GM11168 (cell line): ENCODE results near the gene DUSP9.

ENCODE experiments used
- in situ Hi-C: fragments of 300-500 bp; cut with MboI; formaldehyde crosslinking; loops from one replicate; pipeline ENCODE4 v1.12.0; 2022; ENCODE audit warnings: low sequenced_read_pairs; ENCODE audit not compliant: unreplicated experiment

DUSP9 gene

DNA sequence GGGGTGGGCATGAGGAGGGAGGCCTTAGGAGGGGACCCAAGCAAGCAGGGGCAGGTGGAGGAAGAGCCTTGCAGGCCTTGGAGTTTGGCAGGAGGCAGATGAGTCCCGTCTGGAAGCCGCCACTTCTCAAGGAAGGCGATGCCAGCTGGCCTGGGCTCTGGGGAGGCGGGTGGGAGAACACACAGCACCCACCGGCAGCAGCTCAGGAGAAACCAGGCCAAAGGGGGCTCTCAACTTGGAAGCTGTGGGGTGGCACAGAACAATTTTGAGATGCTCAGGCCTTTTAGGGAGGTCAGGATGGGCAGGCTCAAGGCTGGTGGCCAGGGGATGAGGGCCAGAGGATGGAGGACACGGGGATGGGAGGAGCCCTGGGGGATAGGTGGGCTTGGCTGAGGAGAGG lies 11.6 kb upstream of the DUSP9 start:
- in situ Hi-C loops: no loop called here

DNA sequence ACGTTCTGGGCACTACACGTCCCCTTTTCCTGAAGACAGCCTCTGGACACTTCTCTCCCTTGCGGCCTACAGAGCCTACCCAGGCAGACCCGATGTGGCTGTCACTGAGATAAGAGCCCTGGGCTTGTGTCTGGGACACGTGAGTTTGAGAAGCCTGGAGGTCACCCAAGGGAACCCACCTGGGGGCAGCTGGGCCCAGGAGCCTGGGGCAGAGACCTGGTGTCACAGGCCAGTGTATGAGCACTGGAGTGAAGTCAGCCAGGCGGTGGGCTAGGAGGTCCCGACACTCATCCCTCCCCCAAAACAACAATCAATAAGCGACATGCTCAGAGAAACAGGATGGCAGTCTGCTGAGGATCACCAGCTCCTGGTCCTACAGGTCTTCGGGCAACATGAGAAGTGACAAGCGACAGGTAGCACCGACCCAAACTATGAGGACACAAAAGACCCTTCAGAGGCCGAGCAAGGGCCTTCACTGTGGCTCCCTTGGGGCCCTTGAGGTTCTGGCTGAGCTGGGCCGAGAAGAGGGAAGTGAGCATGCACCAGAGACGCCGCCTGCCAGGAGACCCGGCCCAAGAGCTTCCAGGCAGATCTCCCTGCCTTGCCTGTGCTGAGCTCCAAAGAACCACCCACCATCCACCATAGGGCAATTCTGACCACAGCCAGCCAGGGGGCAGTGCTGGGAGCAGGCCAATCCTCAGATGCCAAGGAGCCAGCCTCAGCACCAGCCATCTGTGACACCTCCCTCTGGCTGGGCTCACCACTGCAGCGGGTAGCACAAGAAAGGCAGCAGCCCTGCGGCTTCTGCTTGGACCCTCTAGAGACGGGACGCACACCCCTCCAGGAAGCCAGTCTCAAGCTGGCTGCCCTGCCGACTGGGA lies 11.0 kb upstream of the DUSP9 start:
- in situ Hi-C loops: no loop called here

DNA sequence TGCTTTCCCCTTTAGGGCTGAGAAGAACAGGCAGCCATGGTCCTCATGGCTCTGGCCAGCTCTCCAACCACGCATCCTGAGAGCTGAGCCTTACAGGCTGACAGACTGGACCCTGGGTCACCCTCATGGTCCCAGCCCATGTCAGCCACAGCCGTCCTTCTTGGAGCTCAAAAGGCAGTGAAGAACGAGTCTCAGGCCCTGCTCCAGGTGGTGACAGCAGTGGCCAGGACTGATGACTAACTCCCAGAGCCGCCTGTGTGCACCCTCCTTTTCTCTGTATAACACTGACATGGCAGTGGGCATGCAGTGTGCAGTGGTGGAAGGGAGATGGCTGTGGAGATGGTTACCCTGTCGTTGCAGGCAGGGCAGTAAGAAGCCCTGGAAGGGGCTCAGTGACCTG lies 10.3 kb upstream of the DUSP9 start:
- in situ Hi-C loops: no loop called here

DNA sequence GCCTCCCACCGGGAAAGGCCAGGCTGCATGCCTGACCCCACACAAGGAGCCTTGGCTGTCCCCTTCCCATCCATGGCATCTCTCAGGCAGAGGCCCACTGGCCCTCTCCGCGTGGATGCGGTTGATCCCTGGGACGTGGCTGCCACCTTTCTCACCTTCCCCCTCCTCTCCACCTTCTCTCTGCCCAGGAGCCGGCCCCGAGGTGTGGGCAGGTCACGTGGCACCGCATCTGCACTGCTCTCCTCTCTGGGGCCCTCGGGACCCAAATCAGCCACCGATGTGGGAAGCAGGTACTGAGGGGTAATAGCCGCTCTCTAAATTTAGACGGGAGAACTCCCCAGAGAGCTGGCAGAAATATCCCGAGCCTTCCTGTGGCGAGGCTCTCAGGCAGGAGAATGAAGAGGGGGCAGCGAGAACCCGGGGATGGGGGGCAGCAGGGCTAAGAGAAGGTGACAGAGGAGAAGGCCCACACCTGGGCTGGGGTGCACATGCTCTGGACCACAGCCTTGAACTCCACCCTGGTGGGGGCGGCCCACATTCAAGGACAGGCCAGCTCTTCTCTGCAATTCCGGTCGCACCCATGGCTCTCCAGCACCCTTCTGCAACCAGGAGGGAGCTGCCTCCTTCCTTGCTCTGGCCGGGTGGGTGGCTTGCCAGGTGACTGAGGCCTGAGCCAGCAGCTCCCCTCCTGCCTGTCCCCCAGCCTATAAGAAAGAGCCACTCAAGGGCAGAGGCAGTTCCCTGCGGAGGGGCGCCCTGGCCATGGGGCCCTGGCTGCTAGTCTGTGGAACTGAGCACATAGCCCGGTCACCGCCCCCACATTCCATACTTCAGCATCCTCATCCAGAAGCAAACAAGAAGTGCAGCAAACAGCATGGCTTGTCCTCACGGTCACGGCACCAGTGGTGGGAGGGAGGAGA lies 9.6 kb upstream of the DUSP9 start:
- in situ Hi-C loops: no loop called here

DNA sequence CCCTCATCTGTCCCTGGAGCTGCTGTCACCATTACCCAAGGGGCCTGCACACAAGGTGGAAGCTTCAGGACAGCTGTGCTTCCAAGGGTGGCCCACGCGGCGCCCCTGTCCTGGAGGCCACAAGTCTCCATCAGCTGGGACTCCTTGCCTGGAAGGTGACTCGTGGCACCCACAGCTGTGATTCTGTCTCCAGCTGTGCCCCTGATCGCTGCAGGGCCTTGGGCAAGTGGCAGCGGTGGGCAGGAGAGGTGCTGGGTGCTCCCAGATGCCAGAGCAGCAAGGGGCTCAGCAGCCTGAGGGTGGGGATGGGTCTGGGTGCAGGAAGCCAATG lies 9.0 kb upstream of the DUSP9 start:
- in situ Hi-C loops: no loop called here

DNA sequence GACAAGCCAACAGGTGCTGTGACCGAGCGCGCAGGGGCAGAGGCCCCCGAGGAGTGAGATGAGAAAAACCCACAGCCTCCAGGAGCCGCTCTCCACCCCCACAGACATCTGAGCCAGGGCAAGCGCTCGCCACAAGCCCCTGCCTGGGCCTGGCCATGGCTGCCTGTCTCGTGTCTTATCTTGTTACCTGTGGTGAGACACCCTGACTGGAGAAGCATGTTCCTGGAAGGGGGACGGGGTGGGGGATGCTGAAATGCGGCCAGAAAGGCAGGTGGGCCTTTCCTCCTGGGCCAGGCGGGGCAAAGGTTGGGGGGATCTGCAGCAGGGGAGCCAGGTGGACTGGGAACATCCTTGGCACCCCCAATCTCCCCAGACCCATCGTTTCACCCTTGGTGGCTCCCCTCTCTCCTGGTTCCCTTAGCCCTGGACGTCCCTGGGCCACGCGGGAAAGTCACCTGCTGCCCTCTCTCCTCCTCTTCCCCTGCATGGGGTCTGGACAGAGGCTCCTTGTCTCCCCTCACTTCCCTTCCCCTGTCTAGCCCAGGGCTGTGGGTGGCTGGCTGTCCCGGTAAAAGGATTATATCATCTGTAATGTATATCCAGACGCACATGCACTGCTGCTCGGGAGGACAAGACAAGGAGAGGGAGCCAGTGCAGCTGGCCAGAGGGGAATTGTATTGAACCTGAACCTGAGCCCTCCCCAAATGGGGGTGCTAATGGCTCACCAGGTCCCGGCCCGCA lies 8.4 kb upstream of the DUSP9 start:
- in situ Hi-C loops: no loop called here

DNA sequence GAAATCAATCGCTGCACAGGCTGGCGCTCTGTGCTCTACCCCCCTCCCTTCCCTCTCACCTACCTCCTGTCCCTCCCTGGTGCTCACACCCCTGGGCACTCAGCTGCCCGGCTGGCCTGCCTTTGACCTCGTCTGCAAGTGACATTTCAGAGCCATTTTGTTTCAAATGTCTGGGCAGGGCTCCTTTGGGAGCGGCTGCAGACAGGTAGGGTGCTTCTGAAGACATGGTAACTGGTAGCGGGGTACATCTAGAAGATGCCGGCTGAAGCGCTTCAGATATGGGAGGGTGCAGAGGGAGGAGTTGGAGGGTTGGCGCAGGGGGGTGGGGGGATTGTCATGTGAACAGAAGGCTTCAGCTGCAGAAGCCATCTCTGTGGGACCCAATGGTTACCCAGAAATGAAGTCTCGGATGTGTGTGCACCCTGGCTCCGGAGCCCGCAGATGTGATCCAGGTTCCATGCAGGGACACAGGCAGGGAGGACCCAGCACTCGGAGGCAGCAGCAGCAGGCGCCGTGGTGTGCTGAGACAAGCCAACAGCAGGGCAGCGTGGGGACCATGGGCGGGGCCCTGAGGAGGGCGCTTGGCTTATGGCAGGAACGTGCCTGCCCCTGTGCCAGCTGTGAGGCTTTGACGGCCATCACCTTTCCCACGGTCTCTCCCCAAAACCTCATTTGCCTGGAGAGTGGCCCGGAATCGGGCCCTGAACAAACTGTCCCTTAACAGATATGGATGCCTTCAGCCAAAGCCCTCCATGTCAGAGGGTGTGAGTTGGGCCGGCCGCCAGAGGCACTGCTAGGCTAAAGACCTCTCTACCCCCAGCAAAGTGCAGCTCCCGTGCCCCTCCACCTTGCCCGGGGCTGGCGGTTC lies 7.6 kb upstream of the DUSP9 start:
- in situ Hi-C loops: no loop called here

DNA sequence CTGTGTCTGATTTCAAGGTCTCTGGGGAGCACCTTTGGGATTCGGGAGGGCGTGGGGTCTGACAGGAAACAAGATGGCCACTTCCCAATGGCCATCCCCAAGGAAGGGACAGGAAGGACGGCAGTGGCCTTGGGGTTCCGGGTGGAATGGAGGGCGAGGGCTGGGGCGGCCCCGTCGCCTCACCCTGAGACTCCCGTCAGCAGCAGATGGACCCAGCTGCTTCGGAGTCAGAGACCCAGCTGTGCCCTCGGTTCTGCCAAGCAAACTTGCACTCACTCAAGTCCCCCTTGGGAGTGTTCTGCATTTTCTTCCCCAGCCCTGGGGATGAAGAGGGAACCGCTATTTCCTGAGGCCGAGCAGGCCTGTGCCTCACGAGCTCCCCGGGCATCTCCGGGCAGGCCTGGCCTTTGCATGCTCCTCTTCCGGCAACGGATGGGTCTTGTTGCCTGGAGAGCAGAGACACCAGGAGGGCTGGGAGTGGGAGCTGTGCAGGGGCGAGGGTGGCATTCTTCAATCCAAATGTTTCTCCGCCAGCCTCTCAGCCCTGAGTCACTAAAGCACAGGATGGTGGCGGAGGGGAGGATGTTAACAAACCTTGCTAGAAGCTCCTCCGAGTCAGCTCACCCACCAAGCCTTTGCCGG lies 6.8 kb upstream of the DUSP9 start:
- in situ Hi-C loops: no loop called here

DNA sequence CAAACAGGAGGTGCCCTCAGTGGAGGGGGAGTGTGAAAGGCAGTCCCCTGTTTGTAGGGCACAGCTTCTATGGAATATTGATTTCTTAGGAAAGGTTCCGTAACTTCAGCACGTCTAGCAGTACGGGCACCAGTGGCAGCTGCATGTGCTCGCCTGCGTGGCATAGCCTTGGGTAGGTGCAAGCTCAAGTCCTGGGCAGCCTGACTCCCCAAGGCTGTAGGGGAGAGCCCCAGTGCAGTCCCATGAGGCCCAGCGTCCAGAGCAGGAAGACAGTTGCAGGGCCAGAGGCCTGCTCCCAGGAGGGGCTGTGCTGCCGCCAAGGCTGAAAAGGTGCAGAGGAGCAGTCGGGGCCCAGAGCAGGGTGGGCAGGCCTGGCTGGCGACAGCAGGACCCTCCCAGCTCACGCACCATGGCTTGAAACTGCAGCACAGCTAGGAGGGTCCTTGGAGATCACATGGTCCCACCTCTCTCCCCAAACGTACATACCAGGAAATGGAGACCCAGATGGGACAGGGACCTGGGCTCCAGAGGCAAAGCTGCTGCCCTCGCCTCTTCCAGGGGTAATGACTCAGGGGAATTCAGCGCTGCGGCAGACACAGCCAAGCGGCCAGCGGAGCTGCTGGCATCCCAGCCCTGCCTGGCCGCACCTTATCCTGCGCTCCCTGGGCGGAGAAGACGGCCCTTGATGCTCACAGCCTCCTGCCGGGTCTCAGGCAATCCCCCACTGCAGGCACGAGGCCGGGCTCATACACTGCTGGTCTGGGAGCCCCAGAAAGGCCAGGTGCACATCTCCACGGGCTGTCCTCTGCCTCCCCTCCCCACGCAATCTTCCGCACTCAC lies 6.0 kb upstream of the DUSP9 start:
- in situ Hi-C loops: no loop called here

DNA sequence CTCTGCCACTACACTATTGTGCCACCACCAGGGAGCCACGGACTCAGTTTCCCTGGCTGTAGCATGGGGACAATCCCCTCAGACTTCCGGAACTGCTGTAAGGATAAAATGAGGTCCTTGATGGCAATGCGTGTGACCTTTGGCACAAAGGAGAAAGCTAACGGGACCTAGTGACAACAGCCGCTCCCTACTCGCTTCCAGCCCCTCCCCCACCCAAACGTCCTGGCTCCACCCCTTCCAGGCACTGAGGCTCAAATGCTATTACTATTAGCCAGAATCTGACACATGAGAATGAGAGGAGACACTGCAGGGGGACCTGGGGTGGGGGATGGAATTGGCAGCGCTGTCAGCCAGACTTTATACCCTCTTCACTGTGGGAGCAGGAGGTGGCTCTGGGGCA lies 5.4 kb upstream of the DUSP9 start:
- in situ Hi-C loops: no loop called here

DNA sequence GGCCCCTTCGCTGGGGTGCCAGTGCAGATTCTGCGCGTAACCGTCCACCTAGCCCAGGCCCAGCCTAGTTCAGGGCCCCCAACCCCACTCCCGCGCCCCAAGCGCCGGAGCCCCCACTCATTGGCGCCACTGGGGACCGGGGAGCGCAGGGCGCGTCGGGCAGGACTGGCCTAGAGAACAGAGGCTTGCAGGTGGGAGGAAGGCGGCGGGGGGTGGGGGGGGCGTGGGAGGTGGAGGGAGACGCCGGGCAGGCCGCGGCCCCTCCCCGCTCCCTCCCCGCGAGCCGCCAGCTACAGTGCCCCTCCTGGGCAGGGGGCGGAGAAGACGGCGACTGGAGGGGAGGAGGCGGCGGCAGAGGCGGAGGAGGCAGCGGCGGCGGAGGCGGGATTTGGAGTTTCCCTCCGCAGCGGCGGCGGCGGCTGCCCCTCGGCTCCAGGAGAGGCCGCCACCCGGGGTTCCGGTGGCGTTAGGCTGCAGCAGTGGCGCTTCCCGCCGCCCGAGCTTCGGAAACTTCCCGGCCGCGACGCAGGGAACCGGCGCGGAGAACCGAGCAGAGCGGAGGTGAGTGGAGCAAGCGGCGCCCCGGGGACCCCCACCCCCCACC lies 4.8 kb upstream of the DUSP9 start:
- in situ Hi-C loops: no loop called here

DNA sequence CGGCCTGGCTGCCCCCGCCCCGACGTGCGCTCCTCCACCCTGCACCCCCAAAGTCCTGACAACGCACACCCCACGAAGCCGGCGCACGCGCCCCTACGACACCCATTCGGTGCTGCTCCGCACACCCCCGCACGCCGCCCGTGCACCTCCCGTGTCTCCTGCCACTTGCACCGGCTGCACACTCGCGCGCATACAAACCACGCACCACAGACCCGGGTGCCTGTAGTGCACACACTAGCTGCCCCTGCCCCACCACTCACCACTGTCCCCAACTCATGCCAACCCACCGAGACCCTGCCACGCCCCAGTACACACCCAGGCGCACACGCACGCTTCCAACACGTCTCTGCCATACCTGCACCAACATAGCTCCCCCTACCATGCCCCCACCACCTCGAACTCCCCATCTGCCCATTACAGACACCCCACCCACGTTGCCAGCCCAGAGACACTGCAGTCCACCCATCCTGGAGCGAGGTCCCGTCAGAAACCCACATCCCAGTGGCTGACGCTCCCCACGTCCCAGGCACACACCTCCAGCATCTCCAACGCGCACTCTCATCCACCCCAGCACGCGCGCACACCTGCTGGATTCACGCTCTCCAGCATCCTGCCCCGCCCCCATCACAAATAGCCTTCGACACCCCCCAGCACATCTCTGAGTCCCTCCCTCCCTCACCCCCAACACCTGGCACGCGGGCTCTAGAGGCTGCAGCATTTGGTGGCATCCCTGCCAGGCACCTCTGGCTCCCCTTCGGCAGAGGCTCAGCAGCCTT lies 4.2 kb upstream of the DUSP9 start:
- in situ Hi-C loops: no loop called here

DNA sequence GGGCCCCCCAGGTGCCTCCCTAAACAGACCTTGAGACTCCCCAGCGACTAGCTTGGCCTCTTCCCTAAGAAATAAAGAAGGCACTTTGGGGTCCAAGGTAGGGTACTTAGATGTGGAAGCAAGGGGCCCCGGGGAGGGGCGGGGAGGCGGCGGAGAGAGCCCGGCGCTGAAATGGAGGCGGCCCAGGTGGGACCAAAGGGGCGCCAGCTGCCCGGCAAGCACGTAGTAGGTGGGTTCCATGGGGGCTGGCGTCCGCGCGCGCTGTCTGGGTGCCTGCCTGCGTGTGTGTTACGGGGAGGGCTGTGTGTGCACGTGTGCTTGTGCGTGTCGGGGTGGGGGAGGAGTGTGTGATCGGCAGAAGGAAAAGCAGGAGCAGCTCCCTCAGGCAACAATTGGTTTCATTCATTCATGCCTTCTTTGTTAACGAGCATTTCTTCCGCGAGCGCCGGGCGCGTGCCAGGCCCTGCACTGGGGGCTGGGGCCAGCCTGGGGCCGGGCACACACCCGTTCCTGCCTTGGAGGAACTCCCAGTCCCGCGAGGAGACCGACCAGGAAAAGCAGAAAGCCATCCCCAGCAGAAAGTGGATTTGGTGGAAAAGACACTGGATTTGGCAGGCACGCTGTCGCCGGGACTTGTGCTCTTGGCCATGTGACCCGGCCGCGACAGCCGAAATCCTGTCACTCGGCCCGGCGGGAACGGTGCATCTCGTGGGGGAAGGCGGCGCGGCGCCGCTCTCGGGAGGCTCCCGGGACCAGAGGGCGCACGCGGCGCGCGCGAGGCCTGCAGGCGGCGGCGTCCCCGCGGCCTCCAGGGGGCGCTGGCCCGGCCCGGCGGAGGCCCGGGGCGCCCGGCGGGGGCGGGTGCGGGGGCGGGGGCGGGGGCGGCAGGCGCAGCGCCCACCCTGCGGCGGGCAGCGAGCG lies 3.3 kb upstream of the DUSP9 start:
- in situ Hi-C loops: no loop called here

DNA sequence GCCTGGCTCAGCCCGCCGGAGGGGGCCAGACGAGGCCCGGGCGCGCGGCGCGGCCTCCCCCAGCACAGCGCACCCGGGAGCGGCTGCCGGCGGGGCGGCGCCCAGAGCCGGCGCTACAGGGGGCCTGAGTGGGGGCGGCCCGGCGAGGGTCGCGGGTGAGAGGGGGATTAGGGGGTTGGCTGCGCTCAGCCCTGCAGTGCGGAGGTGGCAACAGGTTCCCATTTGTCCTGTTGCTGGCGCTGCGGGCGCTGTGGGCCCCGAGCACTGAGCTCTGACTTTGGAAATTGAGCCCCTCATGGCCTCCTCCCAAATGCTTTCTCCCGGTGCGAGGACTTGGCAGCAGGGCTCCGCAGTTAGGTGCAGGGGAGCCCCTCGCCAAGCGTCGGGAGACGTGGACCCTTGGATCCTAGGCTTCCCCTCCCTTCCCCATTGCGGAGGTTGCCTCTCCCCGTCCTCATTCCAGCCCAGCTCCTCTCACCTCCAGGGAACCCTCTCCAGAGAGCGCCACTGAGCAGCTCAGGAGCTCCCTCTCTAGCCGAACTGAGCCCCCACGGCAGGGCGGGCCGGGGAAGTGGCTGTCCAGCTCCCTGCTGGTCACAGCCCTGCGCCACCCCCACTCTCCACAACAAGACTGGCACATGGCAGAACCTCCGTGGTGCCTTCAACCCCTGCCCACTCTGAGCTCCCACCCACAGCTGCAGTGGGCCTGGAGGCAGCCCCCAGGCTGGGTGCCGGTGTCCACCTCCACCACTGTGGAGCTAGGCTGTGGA lies 2.5 kb upstream of the DUSP9 start:
- in situ Hi-C loops: no loop called here

DNA sequence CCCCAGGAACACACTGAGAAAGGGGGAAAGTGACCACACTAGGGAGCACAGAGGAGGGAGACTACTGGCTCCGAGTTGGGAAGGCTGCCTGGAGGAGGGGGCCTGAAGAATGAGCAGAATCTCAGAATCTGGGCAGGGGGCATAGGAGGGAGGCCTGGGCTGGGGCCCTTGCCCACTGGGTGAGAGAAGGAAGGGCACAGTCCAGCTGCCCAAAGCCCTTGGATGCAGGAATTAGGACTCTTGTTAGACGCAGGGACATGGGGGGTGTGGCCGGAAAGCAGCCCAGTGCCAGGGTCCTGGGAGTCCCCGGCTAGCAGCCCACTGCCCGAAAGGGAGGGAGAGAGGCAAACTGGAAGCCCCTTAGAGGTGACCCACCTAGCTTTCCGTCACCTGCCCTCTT lies 1.9 kb upstream of the DUSP9 start:
- in situ Hi-C loops: no loop called here
